ENCODE measurements around the gene MRAS.
A peak's percentile ranks its signal among the peaks of the same experiment; 100 is the strongest.

MRAS gene

DNA sequence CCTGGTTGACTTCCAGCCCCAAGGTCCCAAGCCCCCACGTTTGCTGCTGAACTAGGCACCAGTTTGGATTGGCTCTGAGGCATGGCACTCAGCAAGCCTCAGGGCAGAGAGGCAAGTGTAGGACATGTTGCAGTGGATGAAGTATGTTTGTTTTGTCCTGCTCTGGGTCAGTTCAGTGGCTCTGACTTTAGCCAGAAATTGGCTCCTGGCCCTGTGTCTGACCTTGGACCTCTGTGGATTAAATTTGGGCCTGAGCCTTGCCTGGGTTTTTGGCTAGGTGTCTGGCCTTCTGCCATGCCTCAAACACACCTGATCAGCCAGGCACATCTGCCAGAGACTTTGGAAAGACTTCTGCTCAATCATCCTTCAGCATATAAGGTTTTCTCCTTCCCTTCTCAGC lies 3.6 kb upstream of the MRAS start:
- DNase-seq: no peak

DNA sequence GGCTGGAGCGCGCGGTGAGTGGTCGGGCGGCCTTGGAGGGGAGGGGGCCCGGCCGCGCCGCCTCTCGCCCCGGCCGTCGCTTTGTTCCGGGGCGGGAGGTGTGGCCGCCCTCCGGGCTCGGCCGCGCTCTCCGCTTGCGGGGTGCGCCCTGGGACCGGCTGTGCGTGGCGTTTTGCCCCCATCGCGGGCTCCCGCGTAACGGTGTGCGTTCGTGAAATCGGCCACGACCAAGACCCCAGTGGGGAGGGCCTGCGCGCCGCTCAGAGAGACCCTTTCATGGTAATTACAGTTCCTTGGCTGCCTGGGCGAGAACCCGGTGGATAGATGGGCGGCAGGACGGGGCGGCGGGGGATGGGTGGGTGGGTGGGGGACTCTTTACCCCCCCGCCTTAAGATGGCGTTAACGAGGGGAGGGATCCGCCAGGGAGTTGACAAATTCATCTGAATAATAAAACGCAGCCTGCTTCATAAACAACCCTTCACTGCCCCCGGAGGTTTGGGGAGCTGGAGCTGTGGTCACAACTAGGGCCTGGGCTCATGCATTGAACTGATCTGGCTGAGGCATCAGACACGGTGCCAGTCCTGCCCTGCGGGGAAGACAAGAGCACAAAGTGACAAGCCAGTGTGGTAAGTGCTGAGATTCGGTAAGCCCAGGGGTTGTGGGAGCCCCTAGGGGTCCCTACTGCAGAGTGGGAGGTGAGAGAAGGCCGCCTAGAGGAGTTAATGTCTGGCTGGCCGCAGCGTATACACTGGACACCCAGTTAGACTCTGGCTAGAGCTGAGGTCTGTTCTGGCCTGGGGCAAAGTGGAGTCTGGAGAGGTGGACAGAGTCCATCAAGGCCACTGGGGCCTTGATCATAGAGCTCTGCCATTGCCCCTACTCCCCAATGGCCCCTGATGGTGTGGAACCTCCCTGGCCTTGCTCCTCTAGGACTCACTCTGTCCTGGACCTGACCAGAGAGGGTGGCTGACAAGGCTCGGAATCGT lies 668 bp downstream of the MRAS start:
- peak in 1 of 2 experiments; percentile 12 for DNase-seq

DNA sequence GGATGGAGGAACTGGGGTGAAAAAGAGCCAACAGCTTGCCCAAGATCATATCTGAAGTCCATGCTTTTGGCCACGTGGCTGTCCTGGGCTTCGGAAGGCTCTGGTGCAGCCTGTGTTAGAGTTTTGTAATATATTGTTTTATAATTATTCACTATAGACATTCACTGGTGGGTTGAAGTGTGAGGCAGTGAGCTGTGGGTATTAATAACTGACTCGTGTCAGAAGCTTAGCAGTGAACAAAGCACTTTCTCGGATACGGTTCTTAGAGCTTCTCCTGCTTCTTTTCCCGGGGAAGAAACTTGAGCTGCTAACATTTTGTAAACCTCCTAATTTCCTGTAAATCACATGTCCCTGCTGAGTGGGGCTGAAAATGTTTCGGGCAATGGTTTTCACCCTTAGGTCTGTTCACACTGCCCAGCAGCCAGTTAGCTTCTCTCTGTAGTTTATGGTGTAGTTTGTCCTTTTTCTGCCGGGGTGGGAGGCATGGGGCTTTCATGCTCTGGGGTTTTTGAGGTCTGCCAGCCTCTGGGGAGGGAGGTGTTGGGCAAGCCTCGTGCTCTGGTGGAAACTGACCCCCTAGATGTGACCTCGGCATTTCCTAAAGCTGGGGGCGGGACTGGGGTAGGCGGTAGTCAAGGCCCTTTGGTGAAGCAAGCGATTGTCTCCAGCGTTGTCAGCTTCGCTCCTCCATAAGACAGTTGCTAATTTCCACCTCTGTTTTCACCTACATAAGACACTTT lies 1.7 kb downstream of the MRAS start:
- DNase-seq: no peak

GRCh38 chr3:138351151-138351550 lies 2.8 kb downstream of the MRAS start:
- DNase-seq: no peak

DNA sequence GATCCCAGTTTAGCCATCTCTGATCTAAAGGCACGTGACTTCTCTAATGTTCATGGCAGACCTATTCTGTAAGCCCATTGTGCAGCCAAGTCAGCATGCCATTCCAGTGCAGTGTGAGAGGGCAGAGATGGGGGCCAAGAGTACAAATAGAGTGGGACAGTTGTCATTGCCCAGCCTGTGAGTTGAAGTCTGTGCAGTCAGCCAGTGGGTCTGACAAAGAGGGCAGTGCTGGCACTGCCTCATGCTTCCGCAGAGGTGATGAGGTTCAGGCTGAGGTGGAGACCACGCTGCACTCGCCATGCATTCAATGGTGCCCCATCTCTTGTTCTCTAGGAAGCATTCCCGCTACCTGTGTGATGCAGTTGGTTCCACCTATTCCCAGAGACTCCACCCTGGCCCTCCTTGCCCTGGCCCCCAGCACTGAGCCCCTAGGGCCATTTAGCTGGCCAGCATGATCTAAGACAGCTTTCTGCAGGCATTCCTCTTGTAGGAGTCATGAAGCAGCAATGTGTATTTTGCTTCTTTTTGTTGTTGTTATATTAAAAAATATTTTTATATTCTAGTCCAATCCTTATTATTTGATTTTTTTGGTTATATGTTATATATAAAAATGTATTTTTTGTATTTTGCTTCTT lies 3.7 kb downstream of the MRAS start:
- DNase-seq: no peak

- no peak for DNase-seq
Measured at GRCh38 chr3:138354376-138354775, 6.0 kb downstream of the MRAS start.

GRCh38 chr3:138355071-138355470 lies 6.7 kb downstream of the MRAS start:
- DNase-seq: no peak

DNA sequence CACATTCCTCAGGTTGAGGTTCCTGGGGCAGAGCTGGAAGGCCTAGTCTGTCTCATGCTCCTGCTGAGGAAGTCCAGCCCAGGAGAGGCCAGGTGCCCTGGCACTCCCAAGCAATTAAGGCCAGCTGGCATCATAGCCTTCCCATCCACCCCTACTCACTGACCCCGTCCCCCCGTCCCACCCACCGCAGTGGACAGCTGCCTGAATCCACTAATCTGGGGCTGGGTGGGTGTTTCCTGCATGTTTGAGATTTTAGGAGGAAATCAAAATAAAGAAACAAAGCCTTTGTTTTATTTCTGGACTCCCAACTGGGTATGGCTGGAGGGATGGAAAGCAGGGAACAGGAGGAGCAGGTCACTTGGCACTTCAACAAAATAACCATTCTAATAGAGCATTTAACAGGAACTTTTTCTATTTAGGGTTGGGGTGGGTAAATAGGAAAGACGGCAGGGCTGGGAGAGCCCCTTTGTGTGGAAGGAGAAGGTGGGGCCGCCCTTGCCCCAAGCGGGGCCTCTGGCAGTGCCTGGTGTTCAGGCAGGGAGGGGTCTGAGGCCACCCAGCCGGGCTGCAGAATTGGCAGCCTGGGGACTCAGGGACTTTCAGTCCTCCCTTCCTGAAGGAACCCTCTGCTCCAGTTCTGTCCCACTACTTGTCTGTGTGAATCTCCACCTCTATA lies 8.5 kb downstream of the MRAS start:
- DNase-seq: no peak

- no peak for DNase-seq
Measured at GRCh38 chr3:138359148-138359918, 11.0 kb downstream of the MRAS start.

GRCh38 chr3:138359919-138360868 lies 11.8 kb downstream of the MRAS start:
- no peak for DNase-seq

- no peak for DNase-seq
Measured at GRCh38 chr3:138360869-138361525, 12.6 kb downstream of the MRAS start.

GRCh38 chr3:138361561-138361971 lies 13.2 kb downstream of the MRAS start:
- DNase-seq: no peak

- DNase-seq: no peak
Measured at GRCh38 chr3:138362538-138362937, 14.2 kb downstream of the MRAS start.

GRCh38 chr3:138363322-138363721 lies 14.9 kb downstream of the MRAS start:
- no peak for DNase-seq

DNA sequence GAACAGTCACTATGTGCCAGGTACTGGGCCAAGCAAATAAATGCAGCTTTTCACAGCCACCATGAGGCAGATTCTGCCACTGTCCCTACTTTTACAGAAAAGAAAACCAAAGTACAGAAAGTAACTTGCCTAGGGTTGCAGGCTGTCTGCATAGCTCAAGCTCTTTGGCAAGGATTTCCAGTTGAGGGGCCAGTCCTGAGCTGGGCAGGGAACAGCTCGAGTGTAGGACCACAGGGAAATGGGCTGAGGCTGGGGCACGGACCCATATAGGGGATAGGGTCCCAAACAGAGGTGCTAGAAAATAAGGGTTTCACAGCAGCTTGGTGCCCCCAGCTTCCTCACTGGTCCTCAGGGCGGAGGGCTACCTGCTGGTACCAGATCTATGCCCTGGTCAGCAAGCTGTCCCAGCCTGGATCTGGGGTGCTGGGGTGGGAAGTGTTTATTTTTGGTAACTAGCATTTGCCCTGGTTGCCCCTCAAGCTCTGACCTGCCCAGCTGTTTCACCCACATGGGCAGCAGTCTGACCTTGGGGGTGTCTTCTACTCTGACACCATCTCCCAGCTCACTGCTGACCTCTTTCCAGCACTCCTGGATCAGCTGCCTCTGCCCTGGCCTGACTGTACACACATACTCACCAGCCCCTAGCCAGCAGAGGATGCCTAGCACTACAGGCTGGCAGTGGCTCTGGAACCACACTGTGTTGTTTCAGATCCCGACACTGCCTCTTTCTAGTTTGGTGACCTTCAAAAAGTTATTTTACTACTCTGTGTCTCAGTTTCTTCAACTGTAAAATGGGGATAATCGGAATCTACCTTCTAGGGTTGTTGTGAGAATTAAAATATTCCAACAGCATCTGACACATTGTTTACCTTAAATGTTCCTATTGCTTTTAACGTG lies 16.2 kb downstream of the MRAS start:
- no peak for DNase-seq

GRCh38 chr3:138365253-138365555 lies 16.8 kb downstream of the MRAS start:
- DNase-seq: no peak

- DNase-seq: no peak
Measured at GRCh38 chr3:138366006-138366759, 17.8 kb downstream of the MRAS start.

GRCh38 chr3:138367326-138367850 lies 19.0 kb downstream of the MRAS start:
- DNase-seq: no peak
